ENCODE results near the gene DYSF.

Gene DYSF

GRCh38 chr2:71672826-71673795 is 219.8 kb downstream of the DYSF start:
- DNase-seq (ENCODE audit: low read depth, low spot score): no peak

GRCh38 chr2:71674158-71674851 is 220.9 kb downstream of the DYSF start:
- DNase-seq (ENCODE audit: low read depth, low spot score): no peak

- DNase-seq (ENCODE audit: low read depth, low spot score): no peak
Measured at GRCh38 chr2:71675296-71675695, 221.9 kb downstream of the DYSF start.

GRCh38 chr2:71678874-71679273 is 225.5 kb downstream of the DYSF start:
- DNase-seq (ENCODE audit: low read depth, low spot score): no peak

GRCh38 chr2:71679491-71679890 is 226.1 kb downstream of the DYSF start:
- no peak for DNase-seq (ENCODE audit: low read depth, low spot score)

- DNase-seq (ENCODE audit: low read depth, low spot score): no peak
Measured at GRCh38 chr2:71680925-71681324, 227.6 kb downstream of the DYSF start.

GRCh38 chr2:71681626-71682025 is 228.3 kb downstream of the DYSF start:
- no peak for DNase-seq (ENCODE audit: low read depth, low spot score)

- no peak for DNase-seq (ENCODE audit: low read depth, low spot score)
Measured at GRCh38 chr2:71682341-71682740, 229.0 kb downstream of the DYSF start.

- DNase-seq (ENCODE audit: low read depth, low spot score): no peak
Measured at GRCh38 chr2:71683070-71683469, 229.7 kb downstream of the DYSF start.

GRCh38 chr2:71683666-71684065 is 230.3 kb downstream of the DYSF start:
- no peak for DNase-seq (ENCODE audit: low read depth, low spot score)

GRCh38 chr2:71684226-71685072 is 231.1 kb downstream of the DYSF start:
- no peak for DNase-seq (ENCODE audit: low read depth, low spot score)

- DNase-seq (ENCODE audit: low read depth, low spot score): no peak
Measured at GRCh38 chr2:71685073-71685848, 231.9 kb downstream of the DYSF start.

GRCh38 chr2:71685941-71686611 is 232.7 kb downstream of the DYSF start:
- no peak for DNase-seq (ENCODE audit: low read depth, low spot score)

- no peak for DNase-seq (ENCODE audit: low read depth, low spot score)
Measured at GRCh38 chr2:71686781-71687180, 233.4 kb downstream of the DYSF start.

- DNase-seq (ENCODE audit: low read depth, low spot score): no peak
Measured at GRCh38 chr2:71687412-71687811, 234.1 kb downstream of the DYSF start.

GRCh38 chr2:71688530-71688929 is 235.2 kb downstream of the DYSF start:
- DNase-seq (ENCODE audit: low read depth, low spot score): no peak

GRCh38 chr2:71689393-71689792 is 236.0 kb downstream of the DYSF start:
- DNase-seq (ENCODE audit: low read depth, low spot score): no peak

- no peak for DNase-seq (ENCODE audit: low read depth, low spot score)
Measured at GRCh38 chr2:71689968-71690834, 236.8 kb downstream of the DYSF start.

- no peak for DNase-seq (ENCODE audit: low read depth, low spot score)
Measured at GRCh38 chr2:71690876-71691475, 237.6 kb downstream of the DYSF start.

All from astrocyte of the hippocampus (primary cell).